ENCODE data around the gene SLC9A5.

The SLC9A5 gene

DNA sequence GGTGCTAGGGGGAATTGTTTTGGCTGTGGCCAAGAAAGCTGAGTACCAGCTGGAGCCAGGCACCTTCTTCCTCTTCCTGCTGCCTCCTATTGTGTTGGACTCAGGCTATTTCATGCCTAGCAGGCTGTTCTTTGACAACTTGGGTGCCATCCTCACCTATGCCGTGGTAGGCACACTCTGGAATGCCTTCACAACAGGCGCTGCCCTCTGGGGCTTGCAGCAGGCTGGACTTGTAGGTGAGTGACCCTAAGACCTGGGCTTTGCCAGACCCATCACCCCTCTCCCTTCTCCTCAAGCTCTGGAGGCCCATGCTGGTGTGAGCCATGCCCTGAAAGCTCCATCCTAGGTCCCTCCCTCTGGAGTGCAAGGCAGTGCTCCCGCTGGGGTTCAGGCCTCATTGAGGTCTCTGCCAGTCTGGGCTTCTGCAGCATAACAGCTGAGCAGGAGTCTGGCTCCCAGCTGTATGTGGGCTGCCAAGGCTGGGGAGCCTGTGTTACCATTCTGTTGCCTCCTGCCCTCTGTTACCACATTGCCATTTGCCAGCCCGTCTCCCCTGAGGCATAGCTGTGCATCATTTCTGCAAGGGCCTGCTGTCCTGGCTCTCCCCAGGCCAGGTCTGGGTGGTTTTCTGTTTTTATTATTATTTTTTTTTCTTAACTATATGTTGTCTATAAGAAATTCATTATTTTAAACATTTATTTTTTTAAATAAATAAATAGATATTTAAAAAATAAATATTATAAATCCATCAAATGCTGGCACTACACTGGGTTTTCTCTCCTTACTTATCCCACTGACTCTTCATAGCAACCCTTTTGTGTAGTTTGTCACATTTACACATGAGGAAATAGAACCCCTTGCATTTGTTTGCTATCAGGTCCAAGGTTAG, 4.1 kb downstream of the SLC9A5 start:
- TF ChIP-seq, protein P1, sequence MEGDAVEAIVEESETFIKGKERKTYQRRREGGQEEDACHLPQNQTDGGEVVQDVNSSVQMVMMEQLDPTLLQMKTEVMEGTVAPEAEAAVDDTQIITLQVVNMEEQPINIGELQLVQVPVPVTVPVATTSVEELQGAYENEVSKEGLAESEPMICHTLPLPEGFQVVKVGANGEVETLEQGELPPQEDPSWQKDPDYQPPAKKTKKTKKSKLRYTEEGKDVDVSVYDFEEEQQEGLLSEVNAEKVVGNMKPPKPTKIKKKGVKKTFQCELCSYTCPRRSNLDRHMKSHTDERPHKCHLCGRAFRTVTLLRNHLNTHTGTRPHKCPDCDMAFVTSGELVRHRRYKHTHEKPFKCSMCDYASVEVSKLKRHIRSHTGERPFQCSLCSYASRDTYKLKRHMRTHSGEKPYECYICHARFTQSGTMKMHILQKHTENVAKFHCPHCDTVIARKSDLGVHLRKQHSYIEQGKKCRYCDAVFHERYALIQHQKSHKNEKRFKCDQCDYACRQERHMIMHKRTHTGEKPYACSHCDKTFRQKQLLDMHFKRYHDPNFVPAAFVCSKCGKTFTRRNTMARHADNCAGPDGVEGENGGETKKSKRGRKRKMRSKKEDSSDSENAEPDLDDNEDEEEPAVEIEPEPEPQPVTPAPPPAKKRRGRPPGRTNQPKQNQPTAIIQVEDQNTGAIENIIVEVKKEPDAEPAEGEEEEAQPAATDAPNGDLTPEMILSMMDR (IDR thresholded peaks at IDR 0.05; ENCODE audit: low read depth, low read length) = no peak
- DNase-seq (ENCODE audit: extremely low read depth, low read depth) = no peak

DNA sequence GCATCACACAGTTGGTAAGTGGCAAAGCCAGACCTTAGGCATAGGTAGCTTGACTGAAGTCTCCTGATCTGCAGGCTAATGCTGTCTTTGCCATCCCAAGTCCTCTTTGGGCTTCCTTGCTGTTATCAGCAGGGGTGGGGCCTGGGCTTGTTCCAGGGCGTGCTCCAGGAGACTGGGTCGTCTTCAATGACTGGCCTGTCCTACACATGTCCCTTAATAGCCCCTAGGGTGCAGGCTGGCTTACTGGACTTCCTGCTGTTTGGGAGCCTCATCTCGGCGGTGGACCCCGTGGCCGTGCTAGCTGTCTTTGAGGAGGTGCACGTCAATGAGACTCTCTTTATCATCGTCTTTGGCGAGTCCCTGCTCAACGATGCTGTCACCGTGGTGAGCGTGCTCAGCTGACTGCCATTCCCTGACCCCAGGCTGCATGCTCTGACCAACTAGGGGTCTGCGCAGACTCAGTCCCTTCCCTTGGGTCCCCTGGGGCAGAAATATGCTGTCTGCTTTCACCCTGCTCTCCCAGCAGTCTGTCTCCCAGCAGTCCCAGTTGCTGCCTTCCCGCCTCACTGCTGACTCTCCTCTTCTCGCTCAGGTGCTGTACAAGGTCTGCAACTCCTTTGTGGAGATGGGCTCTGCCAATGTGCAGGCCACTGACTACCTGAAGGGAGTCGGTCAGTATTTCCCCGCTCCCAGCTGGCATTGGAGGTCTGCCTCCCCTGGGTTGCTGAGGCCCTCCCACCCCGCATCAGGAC, 6.2 kb downstream of the SLC9A5 start:
- no peak for DNase-seq (ENCODE audit: extremely low read depth, low read depth)
- TF ChIP-seq, protein P1 (IDR thresholded peaks at IDR 0.05; ENCODE audit: low read depth, low read length) = no peak

DNA sequence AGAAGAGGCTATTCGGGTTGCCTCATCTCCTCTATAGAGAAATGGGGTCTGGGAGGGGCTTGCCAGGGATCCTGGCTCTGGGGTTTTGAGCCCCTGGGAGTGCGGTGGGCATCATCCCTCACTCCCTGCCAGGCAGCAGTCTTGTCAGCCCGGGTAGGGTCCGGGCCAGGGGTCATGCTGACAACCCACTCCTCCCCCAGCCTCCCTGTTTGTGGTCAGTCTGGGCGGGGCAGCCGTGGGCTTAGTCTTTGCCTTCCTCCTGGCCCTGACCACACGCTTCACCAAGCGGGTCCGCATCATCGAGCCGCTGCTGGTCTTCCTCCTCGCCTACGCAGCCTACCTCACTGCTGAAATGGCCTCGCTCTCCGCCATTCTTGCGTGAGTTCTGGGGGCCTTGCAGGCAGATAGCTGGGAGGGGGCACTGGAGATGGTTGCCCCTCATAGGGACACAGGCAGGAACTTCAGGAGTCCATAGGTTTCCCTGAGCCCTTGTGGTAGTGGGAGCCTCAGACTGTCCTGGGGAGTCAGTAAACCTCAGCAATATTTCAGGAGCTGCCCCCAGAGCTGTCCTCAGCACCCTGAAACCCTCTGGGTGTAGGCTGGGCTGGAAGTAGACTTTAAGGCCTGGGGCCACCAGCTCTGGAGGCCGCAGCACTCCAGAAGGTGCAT, 6.9 kb downstream of the SLC9A5 start:
- TF ChIP-seq, protein P1 (IDR thresholded peaks at IDR 0.05; ENCODE audit: low read depth, low read length) = no peak

DNA sequence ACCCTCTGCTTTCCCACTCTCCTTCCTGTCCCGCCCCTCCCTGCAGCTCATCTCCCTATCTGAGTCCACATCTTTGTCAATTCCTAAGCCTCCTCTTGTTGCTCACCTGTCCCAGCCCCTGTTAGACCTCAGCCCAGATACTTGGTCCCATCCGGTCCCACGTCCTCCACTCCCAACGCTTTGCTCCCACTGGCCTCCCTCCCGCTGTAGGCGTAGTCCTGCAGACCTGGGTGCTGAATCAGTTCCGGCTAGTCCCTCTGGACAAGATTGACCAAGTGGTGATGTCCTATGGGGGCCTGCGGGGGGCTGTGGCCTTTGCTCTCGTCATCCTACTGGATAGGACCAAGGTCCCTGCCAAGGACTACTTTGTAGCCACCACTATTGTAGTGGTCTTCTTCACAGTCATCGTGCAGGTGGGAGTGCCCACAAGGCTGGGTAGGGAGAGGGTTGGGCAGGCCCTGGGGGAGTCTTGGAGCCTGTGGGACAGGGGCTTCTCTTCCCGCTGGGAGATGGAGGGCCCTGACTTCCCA, 8.0 kb downstream of the SLC9A5 start:
- no peak for DNase-seq (ENCODE audit: extremely low read depth, low read depth)
- TF ChIP-seq, protein P1 (IDR thresholded peaks at IDR 0.05; ENCODE audit: low read depth, low read length) = no peak

More for the DNA sequence above, 6.9 kb downstream of the SLC9A5 start:
- no peak for DNase-seq (ENCODE audit: extremely low read depth, low read depth)

DNA sequence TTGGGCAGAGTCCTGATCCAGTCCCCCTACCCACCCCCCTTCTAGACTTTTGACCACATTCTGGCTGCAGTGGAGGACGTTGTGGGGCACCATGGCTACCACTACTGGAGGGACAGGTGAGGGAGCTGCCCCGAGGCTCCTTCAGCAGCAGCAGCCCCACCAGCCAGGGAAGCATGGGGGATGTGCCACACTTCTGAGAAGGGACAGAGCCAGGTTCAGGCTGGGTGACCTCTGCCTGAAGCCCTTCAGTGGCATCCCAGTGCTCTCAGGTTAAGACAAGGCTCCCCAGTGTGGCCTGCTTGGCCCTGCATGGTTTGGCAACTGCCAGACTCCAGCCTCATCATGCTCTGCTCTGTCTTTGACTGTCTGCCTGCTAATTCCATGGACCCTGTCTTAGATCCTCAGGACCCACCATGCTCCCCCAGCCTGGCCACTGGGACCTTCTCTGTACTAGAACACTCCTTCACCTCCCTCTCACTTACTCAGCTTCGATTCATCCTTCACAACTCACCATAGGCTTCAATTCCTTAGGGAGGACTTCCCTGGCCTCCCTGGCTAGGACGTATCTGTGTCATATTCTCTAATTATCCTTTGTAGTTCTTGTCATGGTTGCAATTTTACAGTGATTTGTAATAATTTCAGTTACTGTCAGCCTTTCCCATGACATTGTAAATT, 8.8 kb downstream of the SLC9A5 start:
- TF ChIP-seq, protein P1 (IDR thresholded peaks at IDR 0.05; ENCODE audit: low read depth, low read length) = no peak
- no peak for DNase-seq (ENCODE audit: extremely low read depth, low read depth)

DNA sequence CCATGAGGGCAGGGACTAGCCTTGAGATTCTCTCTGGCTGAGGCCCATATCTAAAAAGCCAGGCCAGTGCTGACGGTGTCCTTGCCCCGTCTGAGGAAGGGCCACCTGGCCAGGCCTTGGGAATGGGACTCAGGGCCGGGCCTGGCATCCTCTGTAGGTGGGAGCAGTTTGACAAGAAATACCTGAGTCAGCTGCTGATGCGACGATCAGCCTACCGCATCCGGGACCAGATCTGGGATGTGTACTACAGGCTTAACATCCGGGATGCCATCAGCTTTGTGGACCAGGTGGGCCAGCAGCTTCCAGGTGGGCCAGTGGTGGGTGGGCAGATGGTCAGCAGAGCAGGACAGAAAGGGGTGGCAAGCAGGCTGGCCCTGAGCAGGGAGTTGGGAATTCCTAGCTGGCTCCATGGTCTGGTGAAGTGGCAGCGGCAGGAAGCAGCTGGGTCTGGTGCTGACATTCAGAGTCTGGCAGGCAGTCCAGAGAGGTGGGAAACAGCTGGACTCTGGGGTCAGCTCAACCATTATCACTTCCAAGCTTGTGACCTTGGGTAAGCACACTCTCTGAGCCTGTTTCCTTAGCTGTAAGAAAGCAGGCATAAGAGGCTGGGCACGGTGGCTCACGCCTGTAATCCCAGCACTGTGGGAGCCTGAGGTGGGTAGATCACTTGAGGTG, 9.5 kb downstream of the SLC9A5 start:
- DNase-seq (ENCODE audit: extremely low read depth, low read depth) = no peak
- TF ChIP-seq, protein P1 (IDR thresholded peaks at IDR 0.05; ENCODE audit: low read depth, low read length) = no peak
